ENCODE data around the gene C10orf62.
"Not testable (repeated sequence)": the region's sequence is repeated elsewhere in the genome, so short reads cannot be mapped to it uniquely, and the experiment has no call there.

C10orf62 gene

GRCh38 chr10:97566336-97566996, 23.1 kb upstream of the C10orf62 start:
- DNase-seq, result no peak

- no peak for DNase-seq
Measured at GRCh38 chr10:97567891-97568290, 21.6 kb upstream of the C10orf62 start.

GRCh38 chr10:97570146-97570788, 19.3 kb upstream of the C10orf62 start:
- DNase-seq, result no peak

- no peak for DNase-seq
Measured at GRCh38 chr10:97570789-97571471, 18.6 kb upstream of the C10orf62 start.

- DNase-seq, result no peak
Measured at GRCh38 chr10:97571622-97572021, 17.9 kb upstream of the C10orf62 start.

- peak; percentile 46 for DNase-seq
Measured at GRCh38 chr10:97572214-97572989, 17.1 kb upstream of the C10orf62 start, which contains the start of gene ANKRD2. Gene ANKRD2, plus strand, starts transcription at chr10:97572779. Its CDS starts 10 bp downstream, at chr10:97572789.

GRCh38 chr10:97573021-97573420, 16.5 kb upstream of the C10orf62 start:
- no peak for DNase-seq

GRCh38 chr10:97573672-97574071, 15.8 kb upstream of the C10orf62 start:
- DNase-seq, result no peak

GRCh38 chr10:97574374-97575126, 15.0 kb upstream of the C10orf62 start:
- DNase-seq, result no peak

- DNase-seq, result no peak
Measured at GRCh38 chr10:97575127-97575668, 14.3 kb upstream of the C10orf62 start.

GRCh38 chr10:97576487-97576886, 13.0 kb upstream of the C10orf62 start:
- not testable (repeated sequence) for DNase-seq

- no peak for DNase-seq
Measured at GRCh38 chr10:97577701-97578100, 11.8 kb upstream of the C10orf62 start.

GRCh38 chr10:97578171-97578844, 11.2 kb upstream of the C10orf62 start:
- DNase-seq, result no peak

- DNase-seq, result no peak
Measured at GRCh38 chr10:97580421-97581367, 8.8 kb upstream of the C10orf62 start.

- no peak for DNase-seq
Measured at GRCh38 chr10:97582169-97582568, 7.4 kb upstream of the C10orf62 start.

GRCh38 chr10:97583476-97583875, 6.0 kb upstream of the C10orf62 start:
- DNase-seq, result no peak

GRCh38 chr10:97584060-97584797, 5.3 kb upstream of the C10orf62 start, which contains the start of gene HOGA1:
Gene HOGA1, plus strand, starts transcription at chr10:97584389. Its CDS starts 315 bp downstream, at chr10:97584704.
- DNase-seq, result no peak

GRCh38 chr10:97584798-97585438, 4.6 kb upstream of the C10orf62 start:
- DNase-seq, result no peak

GRCh38 chr10:97585439-97585811, 4.1 kb upstream of the C10orf62 start:
- DNase-seq, result no peak

Measured in activated CD4-positive, alpha-beta T cell treated with anti-CD3 and anti-CD28 coated beads, Interleukin-2, amount 50 U/mL, for 1 hour (primary cell).